ENCODE data around the gene PCDH20.
"Not testable (repeated sequence)": the region's sequence is repeated elsewhere in the genome, so short reads cannot be mapped to it uniquely, and the experiment has no call there.

PCDH20 gene

GRCh38 chr13:61415749-61416148 is at the start of gene PCDH20:
PCDH20 (minus strand) TSS chr13:61415849; CDS start chr13:61415158, 691 bp downstream.
- no peak for DNase-seq (ENCODE audit: low spot score)

- no peak for DNase-seq (ENCODE audit: low spot score)
Observed at GRCh38 chr13:61463024-61463423, 47.4 kb upstream of the PCDH20 start.

- no peak for DNase-seq (ENCODE audit: low spot score)
Observed at GRCh38 chr13:61453121-61453520, 37.5 kb upstream of the PCDH20 start.

GRCh38 chr13:61432029-61432428 is 16.4 kb upstream of the PCDH20 start:
- DNase-seq (ENCODE audit: low spot score), result no peak

- no peak for DNase-seq (ENCODE audit: low spot score)
Observed at GRCh38 chr13:61423915-61424314, 8.3 kb upstream of the PCDH20 start.

GRCh38 chr13:61417086-61417570 is 1.5 kb upstream of the PCDH20 start:
- DNase-seq (ENCODE audit: low spot score), result no peak

GRCh38 chr13:61415058-61415721 is 459 bp downstream of the PCDH20 start:
- DNase-seq (ENCODE audit: low spot score), result no peak

- no peak for DNase-seq (ENCODE audit: low spot score)
Observed at GRCh38 chr13:61414686-61415057, 977 bp downstream of the PCDH20 start.

- no peak for DNase-seq (ENCODE audit: low spot score)
Observed at GRCh38 chr13:61413572-61414535, 1.8 kb downstream of the PCDH20 start.

GRCh38 chr13:61410669-61411297 is 4.9 kb downstream of the PCDH20 start:
- DNase-seq (ENCODE audit: low spot score), result peak; percentile 5

GRCh38 chr13:61410266-61410665 is 5.4 kb downstream of the PCDH20 start:
- DNase-seq (ENCODE audit: low spot score), result no peak

- DNase-seq (ENCODE audit: low spot score), result no peak
Observed at GRCh38 chr13:61408571-61408970, 7.1 kb downstream of the PCDH20 start.

GRCh38 chr13:61406275-61406674 is 9.4 kb downstream of the PCDH20 start:
- DNase-seq (ENCODE audit: low spot score), result no peak

- DNase-seq (ENCODE audit: low spot score), result no peak
Observed at GRCh38 chr13:61396121-61396520, 19.5 kb downstream of the PCDH20 start.

GRCh38 chr13:61391426-61391825 is 24.2 kb downstream of the PCDH20 start:
- no peak for DNase-seq (ENCODE audit: low spot score)

GRCh38 chr13:61387694-61388093 is 28.0 kb downstream of the PCDH20 start:
- no peak for DNase-seq (ENCODE audit: low spot score)

- no peak for DNase-seq (ENCODE audit: low spot score)
Observed at GRCh38 chr13:61383111-61383510, 32.5 kb downstream of the PCDH20 start.

- no peak for DNase-seq (ENCODE audit: low spot score)
Observed at GRCh38 chr13:61370520-61370919, 45.1 kb downstream of the PCDH20 start.

- DNase-seq (ENCODE audit: low spot score), result not testable (repeated sequence)
Observed at GRCh38 chr13:61364690-61365089, 51.0 kb downstream of the PCDH20 start.

GRCh38 chr13:61362522-61362921 is 53.1 kb downstream of the PCDH20 start:
- no peak for DNase-seq (ENCODE audit: low spot score)

All from cerebellar cortex (tissue), 1 donor.